ENCODE results near the gene GNAI2.
"Not testable (repeated sequence)": the region's sequence is repeated elsewhere in the genome, so short reads cannot be mapped to it uniquely, and the experiment has no call there.

The GNAI2 gene

DNA sequence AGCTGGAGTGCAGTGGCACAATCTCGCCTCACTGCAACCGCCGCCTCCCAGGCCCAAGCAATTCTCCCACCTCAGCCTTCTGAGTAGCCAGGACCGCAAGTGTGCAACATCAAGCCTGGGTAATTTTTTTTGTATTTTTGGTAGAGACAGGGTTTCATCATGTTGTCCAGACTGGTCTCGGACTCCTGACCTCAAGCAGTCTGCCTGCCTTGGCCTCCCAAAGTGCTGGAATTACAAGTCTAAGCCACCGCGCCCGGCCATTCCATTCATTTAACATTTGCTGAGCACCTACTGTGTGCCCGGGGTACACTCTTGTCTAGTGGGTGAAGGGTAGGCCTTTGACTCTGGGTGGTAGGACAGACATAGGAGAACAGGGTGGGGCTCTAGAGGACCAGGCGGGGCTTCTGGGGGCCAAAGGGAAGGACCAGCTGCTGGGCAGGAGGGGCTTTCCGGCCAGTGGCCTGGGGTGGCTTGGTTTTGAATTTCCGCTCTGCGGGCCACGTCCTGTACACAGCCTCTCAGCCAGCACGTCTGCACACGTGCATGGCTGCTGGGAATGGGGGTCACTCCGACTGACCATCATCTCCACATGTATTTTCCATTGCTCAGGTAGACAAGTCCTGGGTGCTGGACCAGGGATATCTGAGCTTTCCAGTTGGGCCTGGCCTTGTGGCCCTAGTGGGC is 28.5 kb upstream of the GNAI2 start:
- no peaks in the 10 kb centered on the region for H3K9me3 ChIP-seq
- TF ChIP-seq, protein P1, sequence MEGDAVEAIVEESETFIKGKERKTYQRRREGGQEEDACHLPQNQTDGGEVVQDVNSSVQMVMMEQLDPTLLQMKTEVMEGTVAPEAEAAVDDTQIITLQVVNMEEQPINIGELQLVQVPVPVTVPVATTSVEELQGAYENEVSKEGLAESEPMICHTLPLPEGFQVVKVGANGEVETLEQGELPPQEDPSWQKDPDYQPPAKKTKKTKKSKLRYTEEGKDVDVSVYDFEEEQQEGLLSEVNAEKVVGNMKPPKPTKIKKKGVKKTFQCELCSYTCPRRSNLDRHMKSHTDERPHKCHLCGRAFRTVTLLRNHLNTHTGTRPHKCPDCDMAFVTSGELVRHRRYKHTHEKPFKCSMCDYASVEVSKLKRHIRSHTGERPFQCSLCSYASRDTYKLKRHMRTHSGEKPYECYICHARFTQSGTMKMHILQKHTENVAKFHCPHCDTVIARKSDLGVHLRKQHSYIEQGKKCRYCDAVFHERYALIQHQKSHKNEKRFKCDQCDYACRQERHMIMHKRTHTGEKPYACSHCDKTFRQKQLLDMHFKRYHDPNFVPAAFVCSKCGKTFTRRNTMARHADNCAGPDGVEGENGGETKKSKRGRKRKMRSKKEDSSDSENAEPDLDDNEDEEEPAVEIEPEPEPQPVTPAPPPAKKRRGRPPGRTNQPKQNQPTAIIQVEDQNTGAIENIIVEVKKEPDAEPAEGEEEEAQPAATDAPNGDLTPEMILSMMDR (IDR thresholded peaks at IDR 0.05): no peak
- no peak for DNase-seq
- H3K27me3 ChIP-seq: peaks cover 0 to 36% of the 10 kb centered on the region in 2 donors
- intact Hi-C loops (cut with DNase I; ENCODE audit: low total_unique reads): no loop called here
- peaks cover 0 to 19% (median 15%) of the 10 kb centered on the region in 4 donors for H3K4me1 ChIP-seq
- H3K4me3 ChIP-seq: no peak overlapping the region
- H3K27ac ChIP-seq: no peak overlapping the region
- H3K36me3 ChIP-seq: no peaks in the 10 kb centered on the region

DNA sequence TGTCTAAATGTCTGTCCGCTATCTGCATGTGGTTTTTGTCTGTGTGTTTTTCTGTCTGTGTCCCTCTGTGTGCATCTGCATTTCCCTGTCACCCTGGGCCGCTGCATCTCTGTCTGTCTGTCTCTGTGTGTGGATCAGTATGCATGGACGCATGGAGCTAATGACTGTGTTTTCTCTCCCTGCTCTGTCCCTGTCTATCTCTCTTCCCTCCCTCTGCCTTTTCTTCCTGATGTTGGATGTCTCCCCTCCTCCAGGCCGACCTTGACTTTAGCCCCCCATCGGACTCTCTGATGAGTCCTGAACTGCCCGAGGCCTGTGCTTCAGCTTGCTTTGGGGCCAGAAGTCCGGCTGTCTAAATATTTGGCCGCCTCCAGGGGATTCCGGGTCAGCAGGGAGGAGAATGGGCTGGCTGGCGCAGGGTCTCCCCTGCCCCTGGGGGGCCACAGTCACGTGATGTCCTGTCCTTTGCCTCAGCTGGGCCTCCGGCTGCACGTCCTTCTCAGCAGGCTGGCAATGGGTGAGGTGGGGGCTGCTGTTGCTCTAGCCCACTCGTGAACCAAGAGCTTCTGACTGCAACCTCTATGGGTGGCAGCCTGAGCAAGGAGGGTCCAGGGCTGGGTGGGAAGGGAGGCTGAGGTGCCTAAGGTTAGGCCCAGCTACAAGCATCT is 27.2 kb upstream of the GNAI2 start:
- Histone ChIP-seq H3K27ac (no peak overlapping the region), H3K9me3 (no peaks in the 10 kb centered on the region), H3K4me3 (no peak overlapping the region), H3K27me3 (peaks cover 0 to 23% of the 10 kb centered on the region in 2 donors), H3K4me1 (peaks cover 0 to 19% (median 15%) of the 10 kb centered on the region in 4 donors), H3K36me3 (no peaks in the 10 kb centered on the region)
- TF ChIP-seq, protein P1 (IDR thresholded peaks at IDR 0.05): no peak
- intact Hi-C loops (cut with DNase I; ENCODE audit: low total_unique reads): no loop called here
- DNase-seq: no peak

- Histone ChIP-seq H3K9me3 (no peaks in the 10 kb centered on the region), H3K27me3 (peaks cover 0 to 16% of the 10 kb centered on the region in 2 donors), H3K4me1 (peaks cover 0 to 10% (median 7%) of the 10 kb centered on the region in 4 donors), H3K4me3 (no peak overlapping the region), H3K36me3 (no peaks in the 10 kb centered on the region), H3K27ac (no peak overlapping the region)
- intact Hi-C loops (cut with DNase I; ENCODE audit: low total_unique reads): no loop called here
- TF ChIP-seq, protein P1 (IDR thresholded peaks at IDR 0.05): no peak
- no peak for DNase-seq
These were observed 25.9 kb upstream of the GNAI2 start for GRCh38 chr3:50210176-50210509.

DNA sequence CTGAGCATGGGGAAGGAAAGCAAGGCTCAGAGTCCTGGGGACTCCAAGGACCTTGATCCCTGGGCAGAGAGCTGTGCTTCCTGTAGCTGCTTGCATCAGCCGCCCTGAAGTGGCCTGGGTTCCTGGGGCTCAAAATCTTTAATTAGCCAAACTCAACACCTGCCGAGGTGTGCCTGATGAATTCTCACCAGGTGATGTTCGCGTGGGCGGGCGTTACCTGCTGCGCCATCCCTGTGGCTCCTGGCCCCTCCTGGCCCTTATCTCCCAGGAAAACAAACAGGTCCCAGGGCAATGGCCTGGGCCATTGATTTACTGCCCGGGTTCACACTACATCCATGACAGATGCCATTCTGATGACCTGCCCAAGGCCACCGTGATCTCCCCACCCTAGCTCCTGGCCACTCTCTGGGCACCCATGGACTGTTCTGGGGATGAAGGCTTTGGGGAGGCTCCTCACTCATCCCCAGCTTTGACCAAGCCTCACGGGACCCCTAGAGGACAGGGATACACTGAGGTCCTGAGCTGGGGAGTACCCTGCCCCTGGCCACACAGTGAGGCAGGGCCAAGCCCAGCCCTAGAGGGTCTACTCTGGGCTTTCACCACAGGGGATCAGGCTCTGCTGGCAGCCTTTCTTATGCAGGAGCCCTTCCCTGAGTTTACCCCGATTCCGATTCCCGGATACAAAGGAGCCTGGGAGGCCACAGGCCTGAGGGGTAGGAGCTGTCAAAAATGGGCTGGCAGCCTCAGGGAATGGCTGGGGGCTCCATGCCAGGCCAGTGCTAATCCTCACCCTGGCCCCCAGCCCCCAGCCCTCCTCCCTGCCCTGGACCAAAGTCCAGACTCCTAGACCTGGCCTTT is 25.3 kb upstream of the GNAI2 start:
- Histone ChIP-seq H3K27me3 (peaks cover 0 to 10% of the 10 kb centered on the region in 2 donors), H3K4me3 (no peak overlapping the region), H3K9me3 (no peaks in the 10 kb centered on the region), H3K4me1 (peaks cover 0 to 4% (median 1%) of the 10 kb centered on the region in 4 donors), H3K36me3 (no peaks in the 10 kb centered on the region), H3K27ac (no peak overlapping the region)
- intact Hi-C loops (cut with DNase I; ENCODE audit: low total_unique reads): no loop called here
- no peak for DNase-seq
- TF ChIP-seq, protein P1 (IDR thresholded peaks at IDR 0.05): no peak

- intact Hi-C loops (cut with DNase I; ENCODE audit: low total_unique reads); DNase-seq: not testable (repeated sequence)
These were observed 24.7 kb upstream of the GNAI2 start for GRCh38 chr3:50211368-50211717.

DNA sequence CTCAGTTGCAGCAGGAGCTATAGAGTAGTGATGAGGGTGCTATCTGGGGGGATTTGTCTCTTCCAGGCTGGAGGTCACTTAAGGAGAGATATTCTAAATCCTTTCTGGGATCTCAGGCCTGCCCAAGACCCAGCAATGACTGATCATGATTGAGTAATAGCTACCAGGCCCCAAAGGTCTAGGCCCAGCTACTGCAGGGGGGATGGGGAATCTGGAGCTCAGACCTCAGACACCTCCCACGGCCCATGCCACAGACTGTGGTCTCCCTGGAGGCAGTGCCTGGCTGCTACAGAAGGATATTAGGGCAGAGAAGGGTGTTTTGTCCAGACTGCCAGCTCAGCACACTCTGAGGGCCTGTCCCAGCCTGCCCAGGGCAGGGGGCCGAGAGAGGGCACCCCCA is 24.1 kb upstream of the GNAI2 start:
- Histone ChIP-seq H3K4me3 (no peak overlapping the region), H3K27ac (no peak overlapping the region), H3K9me3 (no peaks in the 10 kb centered on the region), H3K36me3 (no peaks in the 10 kb centered on the region), H3K4me1 (no peaks in the 10 kb centered on the region), H3K27me3 (peaks cover 0 to 6% of the 10 kb centered on the region in 2 donors)
- no peak for DNase-seq
- TF ChIP-seq, protein P1 (IDR thresholded peaks at IDR 0.05): no peak
- intact Hi-C loops (cut with DNase I; ENCODE audit: low total_unique reads): no loop called here

More at GRCh38 chr3:50211368-50211717, 24.7 kb upstream of the GNAI2 start:
- H3K27ac ChIP-seq, H3K36me3 ChIP-seq, H3K4me3 ChIP-seq, H3K27me3 ChIP-seq, H3K9me3 ChIP-seq, H3K4me1 ChIP-seq: not testable (repeated sequence)
